ENCODE data around the gene FAM120AOS. TPM values are rescaled to one million over a fixed set of nuclear protein-coding genes. Genes with fewer than 3 reads are reported as not detected.

The FAM120AOS gene
- total RNA-seq, 1 donor from 2014 or later = 36.4 TPM

GRCh38 chr9:93461414-93461743 is 8.0 kb upstream of the FAM120AOS start:
- H3K36me3 Mint-ChIP-seq (ENCODE audit: unreplicated experiment) = no peaks in the 10 kb centered on the region
- TF ChIP-seq CTCF (IDR thresholded peaks at IDR 0.05) = no peak
- no peak overlapping the region for H3K4me3 Mint-ChIP-seq (ENCODE audit: unreplicated experiment)
- no peaks in the 10 kb centered on the region for H3K27me3 Mint-ChIP-seq (ENCODE audit: unreplicated experiment)
- no peak overlapping the region for H3K27ac Mint-ChIP-seq (ENCODE audit: unreplicated experiment)
- no peaks in the 10 kb centered on the region for H3K9me3 Mint-ChIP-seq (ENCODE audit: unreplicated experiment)
- H3K4me1 Mint-ChIP-seq (ENCODE audit: unreplicated experiment) = peaks cover 62% of the 10 kb centered on the region
- DNase-seq (ENCODE audit: extremely low spot score, unreplicated experiment) = no peak

GRCh38 chr9:93460689-93461413 is 7.5 kb upstream of the FAM120AOS start:
- H3K36me3 Mint-ChIP-seq (ENCODE audit: unreplicated experiment) = no peaks in the 10 kb centered on the region
- DNase-seq (ENCODE audit: extremely low spot score, unreplicated experiment) = no peak
- peak overlapping the region; percentile 9 for H3K27ac Mint-ChIP-seq (ENCODE audit: unreplicated experiment)
- no peaks in the 10 kb centered on the region for H3K9me3 Mint-ChIP-seq (ENCODE audit: unreplicated experiment)
- peaks cover 63% of the 10 kb centered on the region for H3K4me1 Mint-ChIP-seq (ENCODE audit: unreplicated experiment)
- H3K27me3 Mint-ChIP-seq (ENCODE audit: unreplicated experiment) = no peaks in the 10 kb centered on the region
- no peak overlapping the region for H3K4me3 Mint-ChIP-seq (ENCODE audit: unreplicated experiment)
- TF ChIP-seq CTCF (IDR thresholded peaks at IDR 0.05) = no peak

- no peak overlapping the region for H3K4me3 Mint-ChIP-seq (ENCODE audit: unreplicated experiment)
- no peaks in the 10 kb centered on the region for H3K9me3 Mint-ChIP-seq (ENCODE audit: unreplicated experiment)
- peaks cover 2% of the 10 kb centered on the region for H3K36me3 Mint-ChIP-seq (ENCODE audit: unreplicated experiment)
- H3K27me3 Mint-ChIP-seq (ENCODE audit: unreplicated experiment) = no peaks in the 10 kb centered on the region
- peaks cover 62% of the 10 kb centered on the region for H3K4me1 Mint-ChIP-seq (ENCODE audit: unreplicated experiment)
- H3K27ac Mint-ChIP-seq (ENCODE audit: unreplicated experiment) = peak overlapping the region; percentile 60
- TF ChIP-seq CTCF (IDR thresholded peaks at IDR 0.05) = no peak
- DNase-seq (ENCODE audit: extremely low spot score, unreplicated experiment) = no peak
Measured at GRCh38 chr9:93459432-93459847, 6.1 kb upstream of the FAM120AOS start.

GRCh38 chr9:93458712-93459111 is 5.3 kb upstream of the FAM120AOS start:
- DNase-seq (ENCODE audit: extremely low spot score, unreplicated experiment) = no peak
- peaks cover 2% of the 10 kb centered on the region for H3K36me3 Mint-ChIP-seq (ENCODE audit: unreplicated experiment)
- no peak for TF ChIP-seq CTCF (IDR thresholded peaks at IDR 0.05)
- peak overlapping the region; percentile 60 for H3K27ac Mint-ChIP-seq (ENCODE audit: unreplicated experiment)
- H3K4me1 Mint-ChIP-seq (ENCODE audit: unreplicated experiment) = peaks cover 62% of the 10 kb centered on the region
- H3K9me3 Mint-ChIP-seq (ENCODE audit: unreplicated experiment) = no peaks in the 10 kb centered on the region
- H3K4me3 Mint-ChIP-seq (ENCODE audit: unreplicated experiment) = no peak overlapping the region
- no peaks in the 10 kb centered on the region for H3K27me3 Mint-ChIP-seq (ENCODE audit: unreplicated experiment)

- DNase-seq (ENCODE audit: extremely low spot score, unreplicated experiment) = no peak
- Mint-ChIP-seq H3K9me3 (ENCODE audit: unreplicated experiment) (no peaks in the 10 kb centered on the region), H3K36me3 (ENCODE audit: unreplicated experiment) (peaks cover 3% of the 10 kb centered on the region), H3K27me3 (ENCODE audit: unreplicated experiment) (no peaks in the 10 kb centered on the region), H3K4me3 (ENCODE audit: unreplicated experiment) (no peak overlapping the region), H3K4me1 (ENCODE audit: unreplicated experiment) (peaks cover 55% of the 10 kb centered on the region), H3K27ac (ENCODE audit: unreplicated experiment) (no peak overlapping the region)
- TF ChIP-seq CTCF (IDR thresholded peaks at IDR 0.05) = no peak
Measured at GRCh38 chr9:93457006-93457405, 3.6 kb upstream of the FAM120AOS start.
